ENCODE data around the gene AKAP6. TPM values are rescaled to one million over a fixed set of nuclear protein-coding genes. Genes with fewer than 3 reads are reported as not detected.

Gene AKAP6
- total RNA-seq, 3 donors from 2014 or later, result 1.1 to 9.1 (median 4.6) TPM

DNA sequence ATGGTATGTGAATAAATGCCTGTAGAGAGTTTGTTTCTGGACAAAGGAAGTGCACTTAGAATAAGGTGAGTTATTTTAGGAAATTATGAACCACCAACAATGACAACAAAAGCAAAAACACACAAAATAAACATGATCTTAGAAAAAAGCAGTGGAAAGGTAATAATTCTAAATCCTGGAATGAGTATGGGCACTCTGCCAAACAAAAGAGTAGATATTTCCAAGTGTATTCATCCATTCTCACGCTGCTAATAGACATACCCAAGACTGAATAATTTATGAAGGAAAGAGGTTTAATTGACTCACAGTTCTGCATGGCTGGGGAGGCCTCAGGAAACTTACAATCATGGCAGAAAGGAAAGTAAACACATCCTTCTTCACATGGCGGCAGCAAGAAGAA, 340.3 kb downstream of the AKAP6 start:
- TF ChIP-seq CTCF (IDR thresholded peaks at IDR 0.05), result no peak
- Histone ChIP-seq H3K36me3 (no peaks in the 10 kb centered on the region), H3K27ac (no peak overlapping the region), H3K9me3 (peaks cover 0 to 6% of the 10 kb centered on the region in 2 donors), H3K27me3 (no peaks in the 10 kb centered on the region), H3K4me1 (no peaks in the 10 kb centered on the region), H3K4me3 (no peak overlapping the region)
- intact Hi-C loops (cut with DNase I; ENCODE audit: low total_unique reads), result no loop called here
- DNase-seq (ENCODE audit: low spot score in 2 of 2), result no peak

DNA sequence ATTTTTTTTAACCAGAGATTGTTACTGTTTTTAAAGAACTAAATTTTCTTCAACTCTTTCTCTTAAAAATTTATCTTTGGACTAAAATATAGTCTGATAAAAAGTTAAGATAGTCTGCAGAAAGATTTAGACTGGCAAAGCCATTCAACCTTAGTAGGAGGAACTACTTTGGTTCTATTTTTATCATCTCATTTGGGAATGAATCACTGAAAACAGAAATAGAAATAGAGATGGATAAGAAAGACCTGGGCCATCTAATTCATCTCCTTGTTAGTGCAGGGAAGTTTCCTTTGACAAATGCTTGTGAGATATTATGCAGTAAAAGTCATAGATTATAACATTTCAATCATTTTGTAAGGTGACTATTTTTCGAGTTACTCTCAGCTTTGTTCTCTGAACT, 346.3 kb downstream of the AKAP6 start:
- Histone ChIP-seq H3K36me3 (no peaks in the 10 kb centered on the region), H3K4me3 (no peak overlapping the region), H3K27me3 (no peaks in the 10 kb centered on the region), H3K9me3 (peaks cover 0 to 6% of the 10 kb centered on the region in 2 donors), H3K4me1 (no peaks in the 10 kb centered on the region), H3K27ac (no peak overlapping the region)
- intact Hi-C loops (cut with DNase I; ENCODE audit: low total_unique reads), result no loop called here
- no peak for TF ChIP-seq CTCF (IDR thresholded peaks at IDR 0.05)
- no peak for TF ChIP-seq POLR2AphosphoS5 (IDR thresholded peaks at IDR 0.05)
- no peak for TF ChIP-seq POLR2A (IDR thresholded peaks at IDR 0.05)
- DNase-seq (ENCODE audit: low spot score in 2 of 2), result no peak

DNA sequence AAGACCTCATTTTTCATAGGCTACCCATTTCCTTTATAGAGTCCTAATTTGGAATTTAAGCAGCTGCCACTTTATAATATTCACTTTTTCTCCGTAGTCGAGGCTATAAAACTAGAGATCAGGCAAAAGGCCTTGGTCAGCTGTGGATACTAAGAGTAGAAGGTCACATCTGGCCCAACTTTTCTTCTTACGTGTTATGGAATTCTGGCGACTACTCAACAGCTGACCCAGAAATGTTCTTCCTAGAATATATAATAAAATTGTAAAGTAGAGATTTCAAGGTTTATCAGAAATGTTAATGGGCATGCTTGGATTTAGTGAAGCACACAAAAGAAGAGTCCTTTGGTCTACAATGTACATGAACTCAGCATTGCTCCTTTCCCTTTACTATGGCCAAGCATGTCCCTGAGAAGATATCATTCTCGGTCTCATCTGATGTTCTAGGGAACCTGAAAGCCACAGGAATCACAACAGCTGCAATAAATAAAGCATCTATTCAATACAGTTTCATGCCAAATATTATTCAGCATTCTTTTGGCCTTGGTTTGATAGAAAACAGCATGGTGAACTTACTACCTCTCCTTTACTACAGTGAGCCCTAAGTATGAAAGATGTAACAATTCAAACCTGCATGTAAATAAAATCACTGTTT, 348.2 kb downstream of the AKAP6 start:
- intact Hi-C loops (cut with DNase I; ENCODE audit: low total_unique reads), result no loop called here
- Histone ChIP-seq H3K36me3 (no peaks in the 10 kb centered on the region), H3K27me3 (no peaks in the 10 kb centered on the region), H3K4me1 (no peaks in the 10 kb centered on the region), H3K27ac (no peak overlapping the region), H3K9me3 (peaks cover 0 to 2% of the 10 kb centered on the region in 2 donors), H3K4me3 (no peak overlapping the region)
- no peak for TF ChIP-seq CTCF (IDR thresholded peaks at IDR 0.05)
- no peak for TF ChIP-seq POLR2AphosphoS5 (IDR thresholded peaks at IDR 0.05)
- TF ChIP-seq POLR2A (IDR thresholded peaks at IDR 0.05), result no peak
- no peak for DNase-seq (ENCODE audit: low spot score in 2 of 2)

GRCh38 chr14:32678088-32678487, 349.0 kb downstream of the AKAP6 start:
- H3K36me3 ChIP-seq, result no peaks in the 10 kb centered on the region
- H3K27ac ChIP-seq, result no peak overlapping the region
- no peak for TF ChIP-seq POLR2AphosphoS5 (IDR thresholded peaks at IDR 0.05)
- no peak for TF ChIP-seq CTCF (IDR thresholded peaks at IDR 0.05)
- TF ChIP-seq POLR2A (IDR thresholded peaks at IDR 0.05), result no peak
- H3K9me3 ChIP-seq, result no peaks in the 10 kb centered on the region
- no peak for DNase-seq (ENCODE audit: low spot score in 2 of 2)
- intact Hi-C loops (cut with DNase I; ENCODE audit: low total_unique reads), result no loop called here
- H3K4me1 ChIP-seq, result no peaks in the 10 kb centered on the region
- H3K4me3 ChIP-seq, result no peak overlapping the region
- H3K27me3 ChIP-seq, result no peaks in the 10 kb centered on the region

- no peak for DNase-seq (ENCODE audit: low spot score in 2 of 2)
- no peaks in the 10 kb centered on the region for H3K36me3 ChIP-seq
- H3K4me1 ChIP-seq, result no peaks in the 10 kb centered on the region
- TF ChIP-seq POLR2A (IDR thresholded peaks at IDR 0.05) (no peak), CTCF (IDR thresholded peaks at IDR 0.05) (no peak), POLR2AphosphoS5 (IDR thresholded peaks at IDR 0.05) (no peak)
- H3K27ac ChIP-seq, result no peak overlapping the region
- no peak overlapping the region for H3K4me3 ChIP-seq
- intact Hi-C loops (cut with DNase I; ENCODE audit: low total_unique reads), result loop anchor here (5.0 kb wide), 1 partner anchor 1218 kb away; no protein-coding TSS in a partner anchor
- H3K9me3 ChIP-seq, result no peaks in the 10 kb centered on the region
- no peaks in the 10 kb centered on the region for H3K27me3 ChIP-seq
Observed at GRCh38 chr14:32679927-32680612, 351.0 kb downstream of the AKAP6 start.
